Peyer's patch (tissue), 4 donors: Measurements from ENCODE around the gene PNPLA5.

ENCODE experiments used
- CTCF ChIP-seq, 6 experiments: fragments of 450-650 bp in 4 of 6; fragments of 200-600 bp in 2 of 6; sonication (generic) in 1 of 6; IDR thresholded peaks; one replicate each; pipeline ENCODE4 v1.5.1; 2017 to 2019; ENCODE audit warnings: antibody characterized with exemption in 6 of 6, mild to moderate bottlenecking in 3 of 6, moderate library complexity in 1 of 6
- POLR2A ChIP-seq, 2 donors: fragments of 450-650 bp; IDR thresholded peaks; one replicate each; pipeline ENCODE4 v1.5.1; 2017; ENCODE audit warnings: antibody characterized with exemption in 2 of 2, mild to moderate bottlenecking in 2 of 2, moderate library complexity in 2 of 2

GRCh38 chr22:43885786-43886185, 6.0 kb downstream of the PNPLA5 start:
- TF ChIP-seq CTCF (IDR thresholded peaks at IDR 0.05) (no peak), POLR2A (IDR thresholded peaks at IDR 0.05) (no peak)
